Measurements from ENCODE around the gene MAMDC2. TPM values are rescaled to one million over a fixed set of nuclear protein-coding genes. Genes with fewer than 3 reads are reported as not detected.
A peak's percentile ranks its signal among the peaks of the same experiment; 100 is the strongest.

MAMDC2 gene
- total RNA-seq, 4 donors from 2014 or later: 96.5 to 192 (median 140) TPM

DNA sequence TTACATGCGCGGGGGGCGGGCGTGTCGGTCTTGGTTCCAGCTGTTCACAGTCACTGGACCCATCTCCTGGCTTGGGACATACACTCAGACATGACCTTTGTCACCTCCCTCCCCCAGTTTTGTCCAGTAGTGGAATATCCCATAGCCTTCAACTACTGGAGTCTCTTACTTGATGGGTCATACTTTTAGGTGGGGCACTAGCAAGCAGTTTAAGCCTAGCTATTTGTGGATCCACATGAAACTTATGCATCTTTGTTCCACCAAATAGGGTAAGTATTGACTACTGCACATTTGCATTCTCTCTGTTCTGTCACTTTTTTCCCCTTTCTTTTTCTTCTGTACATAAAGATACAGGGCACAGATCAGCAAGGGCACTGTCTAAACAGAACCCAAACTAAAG lies 15.4 kb upstream of the MAMDC2 start:
- Histone ChIP-seq H3K36me3 (no peaks in the 10 kb centered on the region), H3K9me3 (no peaks in the 10 kb centered on the region), H3K4me3 (no peak overlapping the region), H3K4me1 (peaks cover 0 to 4% (median 0%) of the 10 kb centered on the region in 3 donors), H3K27me3 (no peaks in the 10 kb centered on the region), H3K27ac (no peak overlapping the region)
- 80% methylated on average over 5 of the region's 5 CpGs; no CpG with 5 or more reads in 1 of the 2 donors for WGBS, 2 donors (ENCODE audit: low coverage in 1 of 2)
- TF ChIP-seq EP300 (IDR thresholded peaks at IDR 0.05) (no peak), POLR2A (IDR thresholded peaks at IDR 0.05) (no peak), POLR2AphosphoS5 (IDR thresholded peaks at IDR 0.05) (no peak)
- TF ChIP-seq, protein P1, sequence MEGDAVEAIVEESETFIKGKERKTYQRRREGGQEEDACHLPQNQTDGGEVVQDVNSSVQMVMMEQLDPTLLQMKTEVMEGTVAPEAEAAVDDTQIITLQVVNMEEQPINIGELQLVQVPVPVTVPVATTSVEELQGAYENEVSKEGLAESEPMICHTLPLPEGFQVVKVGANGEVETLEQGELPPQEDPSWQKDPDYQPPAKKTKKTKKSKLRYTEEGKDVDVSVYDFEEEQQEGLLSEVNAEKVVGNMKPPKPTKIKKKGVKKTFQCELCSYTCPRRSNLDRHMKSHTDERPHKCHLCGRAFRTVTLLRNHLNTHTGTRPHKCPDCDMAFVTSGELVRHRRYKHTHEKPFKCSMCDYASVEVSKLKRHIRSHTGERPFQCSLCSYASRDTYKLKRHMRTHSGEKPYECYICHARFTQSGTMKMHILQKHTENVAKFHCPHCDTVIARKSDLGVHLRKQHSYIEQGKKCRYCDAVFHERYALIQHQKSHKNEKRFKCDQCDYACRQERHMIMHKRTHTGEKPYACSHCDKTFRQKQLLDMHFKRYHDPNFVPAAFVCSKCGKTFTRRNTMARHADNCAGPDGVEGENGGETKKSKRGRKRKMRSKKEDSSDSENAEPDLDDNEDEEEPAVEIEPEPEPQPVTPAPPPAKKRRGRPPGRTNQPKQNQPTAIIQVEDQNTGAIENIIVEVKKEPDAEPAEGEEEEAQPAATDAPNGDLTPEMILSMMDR (IDR thresholded peaks at IDR 0.05): no peak
- ATAC-seq: no peak

DNA sequence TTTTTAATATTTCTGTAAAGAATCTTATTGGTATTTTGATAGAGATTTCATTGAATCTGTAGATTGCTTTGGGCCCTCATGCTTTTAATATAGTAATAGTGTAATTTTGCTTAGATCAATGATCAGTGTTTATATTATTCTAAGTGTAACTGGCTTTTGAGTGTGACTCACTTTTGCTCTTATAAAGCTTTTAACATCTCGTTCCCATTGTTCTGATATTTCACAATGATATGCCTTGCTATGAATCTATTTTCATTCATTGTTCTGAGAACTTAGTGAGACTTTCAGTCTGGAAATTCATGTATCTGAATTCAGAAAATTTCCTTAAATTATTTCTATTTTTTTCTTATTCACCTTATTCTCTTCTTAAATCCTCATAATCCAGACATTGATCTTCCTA lies 13.5 kb upstream of the MAMDC2 start:
- Histone ChIP-seq H3K4me1 (peaks cover 0 to 15% (median 0%) of the 10 kb centered on the region in 3 donors), H3K36me3 (no peaks in the 10 kb centered on the region), H3K9me3 (no peaks in the 10 kb centered on the region), H3K27ac (no peak overlapping the region), H3K27me3 (no peaks in the 10 kb centered on the region), H3K4me3 (no peak overlapping the region)
- TF ChIP-seq, protein P1 (IDR thresholded peaks at IDR 0.05): no peak
- no peak for TF ChIP-seq POLR2A (IDR thresholded peaks at IDR 0.05)
- no peak for TF ChIP-seq POLR2AphosphoS5 (IDR thresholded peaks at IDR 0.05)
- TF ChIP-seq EP300 (IDR thresholded peaks at IDR 0.05): no peak
- WGBS, 2 donors (ENCODE audit: low coverage in 1 of 2): 47 to 60% methylated on average over 1 of the region's 1 CpG
- ATAC-seq: no peak

DNA sequence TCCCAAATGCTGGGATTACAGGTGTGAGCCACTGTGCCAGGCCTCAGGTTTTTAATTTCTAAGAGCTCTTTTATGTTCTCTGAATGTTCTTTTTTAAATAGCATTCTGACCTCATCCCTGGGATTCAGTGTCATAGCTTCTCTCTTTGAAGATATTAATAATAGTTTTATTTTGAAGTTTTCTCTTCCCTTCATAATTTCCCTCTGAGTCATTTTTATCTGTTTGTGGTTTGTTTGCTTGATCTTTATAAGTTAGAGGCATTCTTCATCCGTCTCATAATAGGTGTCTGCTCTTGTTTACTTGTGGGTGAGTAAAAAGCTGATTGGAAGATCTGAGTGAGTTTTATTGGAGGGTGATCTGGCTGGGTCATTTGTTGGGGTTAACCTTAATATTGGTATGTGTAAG lies 12.5 kb upstream of the MAMDC2 start:
- no peak for ATAC-seq
- WGBS, 2 donors (ENCODE audit: low coverage in 1 of 2): 27 to 40% methylated on average over 1 of the region's 1 CpG
- Histone ChIP-seq H3K27ac (no peak overlapping the region), H3K4me1 (peaks cover 0 to 16% (median 0%) of the 10 kb centered on the region in 3 donors), H3K9me3 (no peaks in the 10 kb centered on the region), H3K27me3 (no peaks in the 10 kb centered on the region), H3K4me3 (no peak overlapping the region), H3K36me3 (no peaks in the 10 kb centered on the region)
- TF ChIP-seq EP300 (IDR thresholded peaks at IDR 0.05) (no peak), POLR2AphosphoS5 (IDR thresholded peaks at IDR 0.05) (no peak), POLR2A (IDR thresholded peaks at IDR 0.05) (no peak)
- TF ChIP-seq, protein P1 (IDR thresholded peaks at IDR 0.05): no peak

DNA sequence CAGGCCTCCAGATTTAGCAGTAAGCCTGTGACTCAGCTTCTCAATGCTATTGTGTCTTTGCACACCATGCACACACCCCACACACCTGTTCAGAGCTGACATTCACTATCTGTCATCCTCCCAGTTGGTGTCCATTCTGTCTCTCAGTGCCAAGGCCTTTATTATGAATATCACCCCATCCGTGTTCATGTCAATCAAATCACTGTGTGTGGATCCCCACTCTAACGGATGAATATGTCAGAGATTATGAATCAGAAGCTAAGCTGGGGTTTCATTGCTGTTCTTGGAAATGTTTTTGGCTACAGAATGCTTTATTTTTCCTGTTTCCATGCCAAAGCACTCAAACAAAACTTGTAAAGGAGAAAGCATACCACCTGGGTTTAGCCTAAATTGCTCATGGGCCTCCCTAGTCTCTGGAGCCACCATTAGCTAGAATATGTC lies 9.4 kb upstream of the MAMDC2 start:
- ATAC-seq: peak; percentile 14
- no peak overlapping the region for H3K27ac ChIP-seq
- whole genome bisulfite sequencing, 2 donors (ENCODE audit: low coverage in 1 of 2): 45 to 46% methylated on average over 2 of the region's 2 CpGs

DNA sequence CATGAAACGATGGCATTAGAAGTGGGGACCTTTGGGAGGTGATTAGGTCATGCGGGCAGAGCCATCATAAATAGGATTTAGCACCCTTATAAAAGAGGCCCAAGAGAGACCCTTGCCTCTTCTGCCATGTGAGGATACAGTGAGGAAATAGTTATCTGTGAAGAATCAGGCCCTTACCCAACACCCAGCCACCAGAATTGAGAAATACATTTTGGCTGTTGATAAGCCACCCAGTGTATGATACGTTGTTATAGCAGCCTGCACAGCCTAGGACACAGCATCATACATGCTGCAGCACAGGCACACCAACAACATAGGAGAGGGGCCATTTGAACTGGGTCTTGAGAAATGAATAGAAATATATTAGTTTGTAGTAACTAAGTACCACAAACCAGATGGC lies 8.0 kb upstream of the MAMDC2 start:
- TF ChIP-seq, protein P1 (IDR thresholded peaks at IDR 0.05): no peak
- no peaks in the 10 kb centered on the region for H3K27me3 ChIP-seq
- H3K27ac ChIP-seq: no peak overlapping the region
- ATAC-seq: no peak
- no peaks in the 10 kb centered on the region for H3K36me3 ChIP-seq
- no peak overlapping the region for H3K4me3 ChIP-seq
- 63 to 89% methylated on average over 1 to 3 of the region's 3 CpGs for WGBS, 2 donors (ENCODE audit: low coverage in 1 of 2)
- H3K4me1 ChIP-seq: peaks cover 0 to 43% (median 2%) of the 10 kb centered on the region in 3 donors
- no peaks in the 10 kb centered on the region for H3K9me3 ChIP-seq

More for the DNA sequence above, 9.4 kb upstream of the MAMDC2 start:
- Histone ChIP-seq H3K27me3 (no peaks in the 10 kb centered on the region), H3K9me3 (no peaks in the 10 kb centered on the region), H3K4me3 (no peak overlapping the region), H3K4me1 (peaks cover 0 to 29% (median 0%) of the 10 kb centered on the region in 3 donors), H3K36me3 (no peaks in the 10 kb centered on the region)
- no peak for TF ChIP-seq POLR2A (IDR thresholded peaks at IDR 0.05)
- TF ChIP-seq, protein P1 (IDR thresholded peaks at IDR 0.05): no peak
- TF ChIP-seq EP300 (IDR thresholded peaks at IDR 0.05): no peak
- no peak for TF ChIP-seq POLR2AphosphoS5 (IDR thresholded peaks at IDR 0.05)

Measured in gastroesophageal sphincter (tissue), 4 donors.